Subcutaneous abdominal adipose tissue (tissue), 5 donors: ENCODE measurements around the gene SEC14L1.

Experiments used
- H3K27ac ChIP-seq: one replicate; pipeline ENCODE4 v1.7.0; 2013; ENCODE audit warnings: low read depth, mild to moderate bottlenecking, inconsistent platforms, low read length, moderate library complexity
- H3K27me3 ChIP-seq, 5 donors: one replicate each; pipeline ENCODE4 v1.7.0; 2013; ENCODE audit warnings: low read length in 5 of 5, inconsistent platforms in 1 of 5; ENCODE audit not compliant: control insufficient read depth in 5 of 5, insufficient read depth in 4 of 5
- H3K36me3 ChIP-seq, 5 donors: one replicate each; pipeline ENCODE4 v1.7.0; 2013; ENCODE audit warnings: low read length in 5 of 5; ENCODE audit not compliant: control insufficient read depth in 5 of 5, insufficient read depth in 5 of 5
- H3K4me1 ChIP-seq, 5 donors: one replicate each; pipeline ENCODE4 v1.7.0; 2013; ENCODE audit warnings: low read length in 5 of 5, mild to moderate bottlenecking in 3 of 5, moderate library complexity in 1 of 5; ENCODE audit not compliant: control insufficient read depth in 5 of 5, insufficient read depth in 5 of 5
- H3K4me3 ChIP-seq, 5 donors: one replicate each; pipeline ENCODE4 v1.7.0; 2013; ENCODE audit warnings: low read length in 5 of 5, low read depth in 1 of 5
- H3K9ac ChIP-seq, 5 donors: one replicate each; pipeline ENCODE4 v1.7.0; 2013; ENCODE audit warnings: low read length in 5 of 5, mild to moderate bottlenecking in 4 of 5, moderate library complexity in 3 of 5
- H3K9me3 ChIP-seq, 5 donors: one replicate each; pipeline ENCODE4 v1.7.0; 2013; ENCODE audit warnings: low read length in 5 of 5; ENCODE audit not compliant: control insufficient read depth in 5 of 5
- donor health status: healthy.
- donor health status: healthy.
- donor health status: healthy.
- donor health status: healthy.
- donor health status: healthy.

Gene SEC14L1

GRCh38 chr17:77227461-77228240 is 86.9 kb downstream of the SEC14L1 start:
- Histone ChIP-seq H3K4me1 (peaks cover 0 to 33% (median 0%) of the 10 kb centered on the region in 5 donors), H3K9me3 (peaks cover 0 to 5% (median 3%) of the 10 kb centered on the region in 5 donors), H3K36me3 (no peaks in the 10 kb centered on the region), H3K9ac (peak overlapping the region in 3 of 5 donors; percentile 37 to 59 (median 57)), H3K27me3 (peaks cover 0 to 3% (median 0%) of the 10 kb centered on the region in 5 donors), H3K27ac (peak overlapping the region; percentile 50), H3K4me3 (peak overlapping the region in 3 of 5 donors; percentile 11 to 48 (median 35))

GRCh38 chr17:77228241-77228752 is 87.5 kb downstream of the SEC14L1 start:
- Histone ChIP-seq H3K9me3 (peaks cover 0 to 5% (median 3%) of the 10 kb centered on the region in 5 donors), H3K4me3 (no peak overlapping the region), H3K36me3 (no peaks in the 10 kb centered on the region), H3K27me3 (peaks cover 0 to 3% (median 0%) of the 10 kb centered on the region in 5 donors), H3K4me1 (peaks cover 0 to 28% (median 0%) of the 10 kb centered on the region in 5 donors), H3K27ac (no peak overlapping the region), H3K9ac (no peak overlapping the region)

GRCh38 chr17:77228816-77229215 is 88.0 kb downstream of the SEC14L1 start:
- Histone ChIP-seq H3K4me3 (no peak overlapping the region), H3K9ac (no peak overlapping the region), H3K27ac (no peak overlapping the region), H3K9me3 (peaks cover 0 to 10% (median 3%) of the 10 kb centered on the region in 5 donors), H3K27me3 (peaks cover 0 to 3% (median 0%) of the 10 kb centered on the region in 5 donors), H3K36me3 (no peaks in the 10 kb centered on the region), H3K4me1 (peaks cover 0 to 29% (median 0%) of the 10 kb centered on the region in 5 donors)

- Histone ChIP-seq H3K4me1 (peaks cover 0 to 34% (median 3%) of the 10 kb centered on the region in 5 donors), H3K4me3 (no peak overlapping the region), H3K27me3 (peaks cover 0 to 3% (median 0%) of the 10 kb centered on the region in 5 donors), H3K36me3 (no peaks in the 10 kb centered on the region), H3K27ac (no peak overlapping the region), H3K9ac (no peak overlapping the region), H3K9me3 (peaks cover 0 to 8% (median 3%) of the 10 kb centered on the region in 5 donors)
Observed at GRCh38 chr17:77229786-77230435, 89.1 kb downstream of the SEC14L1 start.

- no peaks in the 10 kb centered on the region for H3K36me3 ChIP-seq
- H3K4me1 ChIP-seq, result peaks cover 0 to 40% (median 8%) of the 10 kb centered on the region in 5 donors
- no peak overlapping the region for H3K4me3 ChIP-seq
- H3K27me3 ChIP-seq, result peaks cover 0 to 3% (median 0%) of the 10 kb centered on the region in 5 donors
- H3K9ac ChIP-seq, result no peak overlapping the region
- H3K27ac ChIP-seq, result no peak overlapping the region
- H3K9me3 ChIP-seq, result peaks cover 0 to 6% (median 2%) of the 10 kb centered on the region in 5 donors
Observed at GRCh38 chr17:77230436-77230830, 89.7 kb downstream of the SEC14L1 start.

GRCh38 chr17:77231076-77231871 is 90.5 kb downstream of the SEC14L1 start:
- Histone ChIP-seq H3K27ac (no peak overlapping the region), H3K4me3 (no peak overlapping the region), H3K36me3 (no peaks in the 10 kb centered on the region), H3K27me3 (peaks cover 0 to 3% (median 0%) of the 10 kb centered on the region in 5 donors), H3K4me1 (peaks cover 0 to 46% (median 15%) of the 10 kb centered on the region in 5 donors), H3K9ac (no peak overlapping the region), H3K9me3 (peaks cover 0 to 4% (median 2%) of the 10 kb centered on the region in 5 donors)

GRCh38 chr17:77233127-77233526 is 92.4 kb downstream of the SEC14L1 start:
- Histone ChIP-seq H3K9ac (no peak overlapping the region), H3K4me1 (peaks cover 0 to 45% (median 15%) of the 10 kb centered on the region in 5 donors), H3K36me3 (no peaks in the 10 kb centered on the region), H3K27ac (no peak overlapping the region), H3K9me3 (peaks cover 0 to 4% (median 2%) of the 10 kb centered on the region in 5 donors), H3K27me3 (peaks cover 0 to 3% (median 0%) of the 10 kb centered on the region in 5 donors), H3K4me3 (no peak overlapping the region)

GRCh38 chr17:77233635-77234334 is 93.0 kb downstream of the SEC14L1 start:
- Histone ChIP-seq H3K27me3 (peaks cover 0 to 3% (median 0%) of the 10 kb centered on the region in 5 donors), H3K4me1 (peaks cover 0 to 38% (median 15%) of the 10 kb centered on the region in 5 donors), H3K27ac (peak overlapping the region; percentile 14), H3K4me3 (no peak overlapping the region), H3K9me3 (peaks cover 0 to 4% (median 2%) of the 10 kb centered on the region in 5 donors), H3K9ac (no peak overlapping the region), H3K36me3 (no peaks in the 10 kb centered on the region)

- peak overlapping the region; percentile 14 for H3K27ac ChIP-seq
- peaks cover 0 to 37% (median 15%) of the 10 kb centered on the region in 5 donors for H3K4me1 ChIP-seq
- peak overlapping the region in 2 of 5 donors; percentile 56 to 61 for H3K4me3 ChIP-seq
- H3K36me3 ChIP-seq, result no peaks in the 10 kb centered on the region
- peaks cover 0 to 2% (median 0%) of the 10 kb centered on the region in 5 donors for H3K27me3 ChIP-seq
- peaks cover 0 to 4% (median 2%) of the 10 kb centered on the region in 5 donors for H3K9me3 ChIP-seq
- no peak overlapping the region for H3K9ac ChIP-seq
Observed at GRCh38 chr17:77234695-77235094, 93.9 kb downstream of the SEC14L1 start.
